Muscle layer of duodenum (tissue), 2 donors: ENCODE results near the gene FGF5.
"Not testable (repeated sequence)": the region's sequence is repeated elsewhere in the genome, so short reads cannot be mapped to it uniquely, and the experiment has no call there.

ENCODE experiments used
- H3K27ac ChIP-seq: one replicate; pipeline ENCODE4 v1.7.0; 2013; ENCODE audit warnings: mild to moderate bottlenecking, low read length
- H3K27me3 ChIP-seq: one replicate; pipeline ENCODE4 v1.7.0; 2013; ENCODE audit warnings: low read depth, mild to moderate bottlenecking, control low read depth, low read length
- H3K36me3 ChIP-seq, 2 donors: one replicate each; pipeline ENCODE4 v1.7.0; 2013; ENCODE audit warnings: low read length in 2 of 2, control low read depth in 1 of 2, mild to moderate bottlenecking in 1 of 2; ENCODE audit not compliant: insufficient read depth in 2 of 2, control insufficient read depth in 1 of 2
- H3K4me1 ChIP-seq, 2 donors: one replicate each; pipeline ENCODE4 v1.7.0; 2013; ENCODE audit warnings: low read length in 2 of 2, mild to moderate bottlenecking in 2 of 2, control low read depth in 1 of 2, moderate library complexity in 1 of 2; ENCODE audit not compliant: insufficient read depth in 2 of 2, control insufficient read depth in 1 of 2
- H3K4me3 ChIP-seq, 2 donors: one replicate each; pipeline ENCODE4 v1.7.0; 2013; ENCODE audit warnings: low read length in 2 of 2, low read depth in 1 of 2, mild to moderate bottlenecking in 1 of 2
- H3K9me3 ChIP-seq, 2 donors: one replicate each; pipeline ENCODE4 v1.7.0; 2013; ENCODE audit warnings: low read length in 2 of 2, control low read depth in 1 of 2, mild to moderate bottlenecking in 1 of 2; ENCODE audit not compliant: control insufficient read depth in 1 of 2
- donor health status: healthy.

FGF5 gene

DNA sequence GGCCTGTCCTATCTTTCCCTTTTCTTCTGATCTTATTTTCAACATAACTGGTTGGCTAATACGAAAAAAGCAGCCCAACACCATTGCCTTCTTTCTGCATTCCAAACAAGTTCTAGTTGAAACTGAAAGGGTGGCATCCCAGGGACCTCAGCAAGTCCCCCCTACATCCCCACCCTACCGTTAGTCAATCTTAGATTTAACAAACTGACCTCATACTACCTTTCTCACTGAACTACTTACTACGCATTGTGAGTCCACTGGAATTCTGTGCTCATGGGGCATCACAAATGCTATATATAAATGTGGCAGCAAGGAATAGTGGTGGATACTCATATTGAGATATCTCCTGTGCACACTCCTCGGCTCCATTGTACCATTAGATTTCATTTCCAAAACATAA is 33.1 kb upstream of the FGF5 start:
- no peak overlapping the region for H3K27ac ChIP-seq
- H3K36me3 ChIP-seq: no peaks in the 10 kb centered on the region
- no peaks in the 10 kb centered on the region for H3K4me1 ChIP-seq
- no peak overlapping the region for H3K4me3 ChIP-seq
- no peaks in the 10 kb centered on the region for H3K27me3 ChIP-seq
- H3K9me3 ChIP-seq: no peaks in the 10 kb centered on the region

GRCh38 chr4:80235451-80235850 is 31.0 kb upstream of the FGF5 start:
- H3K4me3 ChIP-seq: no peak overlapping the region
- no peaks in the 10 kb centered on the region for H3K27me3 ChIP-seq
- H3K4me1 ChIP-seq: no peaks in the 10 kb centered on the region
- no peaks in the 10 kb centered on the region for H3K9me3 ChIP-seq
- H3K27ac ChIP-seq: no peak overlapping the region
- no peaks in the 10 kb centered on the region for H3K36me3 ChIP-seq

DNA sequence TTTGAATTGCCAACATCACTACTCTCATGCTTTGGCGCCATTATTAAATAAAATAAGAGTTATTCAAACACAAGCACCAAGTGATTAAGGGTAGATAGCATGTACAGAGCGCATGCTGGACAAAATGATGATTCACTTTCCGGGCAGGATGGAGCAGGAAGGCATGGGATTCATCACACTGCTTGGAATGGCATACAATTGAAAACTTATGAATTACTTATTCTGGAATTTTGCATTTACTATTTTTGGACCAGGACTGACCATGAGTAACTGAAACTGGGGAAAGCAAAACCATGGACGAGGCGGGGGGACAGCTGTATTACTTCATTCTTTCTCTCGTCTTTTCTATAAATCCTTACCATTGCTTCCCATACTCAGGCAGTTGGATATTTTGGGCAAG is 28.5 kb upstream of the FGF5 start:
- Histone ChIP-seq H3K36me3 (no peaks in the 10 kb centered on the region), H3K4me3 (no peak overlapping the region), H3K27me3 (no peaks in the 10 kb centered on the region), H3K4me1 (no peaks in the 10 kb centered on the region), H3K27ac (no peak overlapping the region), H3K9me3 (no peaks in the 10 kb centered on the region)

DNA sequence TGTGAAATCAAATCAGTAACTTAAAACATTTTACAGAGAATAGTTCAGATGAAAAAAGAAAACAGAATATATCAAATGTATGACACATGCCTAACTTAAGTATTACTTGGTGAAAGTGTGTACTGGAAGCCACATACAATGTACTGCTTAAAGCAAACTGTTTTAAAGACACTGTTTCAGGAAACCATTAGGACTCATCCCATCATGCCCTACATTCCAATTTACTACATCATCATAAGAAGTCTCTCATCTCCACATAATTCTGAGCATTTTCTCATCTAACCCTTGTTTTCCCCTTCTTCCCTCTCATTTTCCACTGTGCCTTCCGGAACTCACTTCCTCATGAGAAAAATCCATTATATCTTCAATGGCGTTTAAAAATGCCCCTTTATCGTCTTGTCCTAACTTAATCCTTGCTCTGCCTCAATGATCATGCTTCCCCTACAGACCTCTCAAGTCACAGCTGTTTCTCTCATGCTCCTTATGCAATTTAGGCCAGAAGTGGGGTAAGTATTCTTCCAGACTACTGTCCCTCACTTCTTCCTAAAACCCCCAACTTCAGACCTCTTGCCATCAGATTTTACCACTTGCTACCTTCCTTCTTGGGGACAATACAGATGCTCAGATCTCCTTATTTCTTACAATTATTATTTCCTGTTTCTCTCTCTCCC is 26.8 kb upstream of the FGF5 start:
- no peaks in the 10 kb centered on the region for H3K9me3 ChIP-seq
- no peak overlapping the region for H3K4me3 ChIP-seq

DNA sequence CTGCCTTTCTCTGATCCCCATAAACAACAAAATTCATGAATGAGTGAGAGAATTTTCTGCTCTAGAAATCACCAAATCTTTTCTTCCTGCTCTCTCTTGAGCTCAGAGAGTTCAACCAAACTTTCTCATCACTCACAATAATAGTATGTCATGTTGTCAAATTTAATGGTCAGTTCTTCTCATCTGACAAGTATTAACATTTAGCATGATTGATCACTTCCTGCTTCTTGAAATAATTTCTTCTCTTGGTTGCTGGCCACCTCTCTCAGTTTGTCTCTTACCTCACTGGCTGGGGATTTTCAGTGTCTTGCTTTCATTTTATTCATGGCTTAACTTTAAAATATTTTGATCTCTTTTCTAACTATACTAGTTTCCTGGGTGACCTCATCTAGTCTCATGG is 25.5 kb upstream of the FGF5 start:
- no peaks in the 10 kb centered on the region for H3K9me3 ChIP-seq
- H3K4me1 ChIP-seq: no peaks in the 10 kb centered on the region
- H3K4me3 ChIP-seq: no peak overlapping the region
- no peak overlapping the region for H3K27ac ChIP-seq
- H3K27me3 ChIP-seq: no peaks in the 10 kb centered on the region
- H3K36me3 ChIP-seq: no peaks in the 10 kb centered on the region

More for the DNA sequence above, 26.8 kb upstream of the FGF5 start:
- Histone ChIP-seq H3K36me3 (no peaks in the 10 kb centered on the region), H3K27me3 (no peaks in the 10 kb centered on the region), H3K27ac (no peak overlapping the region), H3K4me1 (no peaks in the 10 kb centered on the region)

GRCh38 chr4:80243274-80244018 is 23.0 kb upstream of the FGF5 start:
- no peaks in the 10 kb centered on the region for H3K4me1 ChIP-seq
- no peak overlapping the region for H3K4me3 ChIP-seq
- H3K9me3 ChIP-seq: no peaks in the 10 kb centered on the region
- H3K27me3 ChIP-seq: no peaks in the 10 kb centered on the region
- H3K27ac ChIP-seq: no peak overlapping the region
- no peaks in the 10 kb centered on the region for H3K36me3 ChIP-seq

DNA sequence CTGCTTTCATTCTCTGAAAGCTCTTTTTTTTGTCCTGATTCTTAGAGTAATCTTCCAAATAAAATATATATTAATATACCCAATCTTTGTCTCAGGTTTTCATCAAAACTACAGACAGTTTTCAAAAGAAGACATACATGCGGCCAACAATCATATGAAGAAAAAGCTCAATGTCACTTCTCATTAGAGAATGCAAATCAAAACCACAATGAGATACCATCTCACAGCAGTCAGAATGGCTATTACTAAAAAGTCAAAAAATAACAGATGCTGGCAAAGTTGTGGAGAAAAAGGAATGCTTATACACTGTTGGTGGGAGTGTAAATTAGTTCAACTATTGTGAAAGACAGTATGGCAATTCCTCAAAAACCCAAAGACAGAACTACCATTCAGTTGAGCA is 19.0 kb upstream of the FGF5 start:
- H3K4me1 ChIP-seq, H3K27me3 ChIP-seq, H3K27ac ChIP-seq, H3K4me3 ChIP-seq, H3K9me3 ChIP-seq, H3K36me3 ChIP-seq: not testable (repeated sequence)

DNA sequence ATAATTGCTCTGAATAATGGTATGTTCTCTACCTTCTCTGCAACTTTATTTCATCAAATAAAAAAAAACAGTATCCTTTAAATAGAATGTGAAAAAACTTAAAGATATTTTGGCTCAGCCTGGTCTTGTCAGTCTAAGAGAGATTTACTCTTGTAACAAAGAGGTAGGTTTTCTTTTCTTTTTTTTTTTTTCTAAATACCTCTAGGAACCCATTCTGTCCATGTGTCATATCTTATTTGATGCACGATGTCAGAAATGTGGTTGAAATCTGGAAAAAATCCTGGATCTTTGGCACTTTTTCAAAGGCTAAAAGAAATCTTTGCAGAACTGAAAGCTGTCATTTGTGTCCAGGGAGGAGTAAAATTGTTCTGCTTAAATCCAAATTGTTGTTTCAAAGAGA is 17.3 kb upstream of the FGF5 start:
- Histone ChIP-seq H3K36me3 (no peaks in the 10 kb centered on the region), H3K27ac (no peak overlapping the region), H3K27me3 (no peaks in the 10 kb centered on the region), H3K9me3 (no peaks in the 10 kb centered on the region), H3K4me1 (no peaks in the 10 kb centered on the region), H3K4me3 (no peak overlapping the region)

- Histone ChIP-seq H3K4me3 (no peak overlapping the region), H3K9me3 (no peaks in the 10 kb centered on the region), H3K27me3 (no peaks in the 10 kb centered on the region), H3K4me1 (no peaks in the 10 kb centered on the region), H3K36me3 (no peaks in the 10 kb centered on the region), H3K27ac (no peak overlapping the region)
These were observed 14.0 kb upstream of the FGF5 start for GRCh38 chr4:80252427-80252826.

- Histone ChIP-seq H3K27me3 (no peaks in the 10 kb centered on the region), H3K4me1 (no peaks in the 10 kb centered on the region), H3K9me3 (no peaks in the 10 kb centered on the region), H3K27ac (no peak overlapping the region), H3K36me3 (no peaks in the 10 kb centered on the region), H3K4me3 (no peak overlapping the region)
These were observed 13.5 kb upstream of the FGF5 start for GRCh38 chr4:80252953-80253352.

DNA sequence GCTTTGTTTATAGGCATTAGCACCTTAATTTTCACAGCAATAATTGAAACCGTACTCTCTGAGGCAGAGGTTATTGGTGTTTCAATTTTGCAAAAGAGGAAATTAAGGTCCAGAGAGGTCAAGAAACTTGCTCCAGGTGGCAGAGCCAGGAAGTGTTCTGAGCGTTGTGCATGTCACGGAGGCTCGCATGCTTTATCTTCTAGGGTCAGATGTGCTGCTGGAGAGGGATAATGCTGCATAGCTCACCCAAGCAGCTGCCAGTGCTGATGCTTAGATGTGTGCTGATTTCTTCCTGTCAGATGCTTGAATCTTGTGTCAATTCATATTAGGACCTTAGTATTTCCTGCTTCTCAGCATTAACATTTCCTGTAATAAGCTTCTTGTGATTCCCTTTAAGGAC is 13.0 kb upstream of the FGF5 start:
- H3K27ac ChIP-seq: no peak overlapping the region
- no peaks in the 10 kb centered on the region for H3K36me3 ChIP-seq
- no peaks in the 10 kb centered on the region for H3K9me3 ChIP-seq
- H3K4me1 ChIP-seq: no peaks in the 10 kb centered on the region
- H3K4me3 ChIP-seq: no peak overlapping the region
- no peaks in the 10 kb centered on the region for H3K27me3 ChIP-seq

- Histone ChIP-seq H3K9me3 (no peaks in the 10 kb centered on the region), H3K36me3 (no peaks in the 10 kb centered on the region), H3K27me3 (no peaks in the 10 kb centered on the region), H3K4me1 (no peaks in the 10 kb centered on the region), H3K4me3 (no peak overlapping the region), H3K27ac (no peak overlapping the region)
These were observed 12.3 kb upstream of the FGF5 start for GRCh38 chr4:80254114-80254513.
